ENCODE results near the gene NLE1.
A peak's percentile ranks its signal among the peaks of the same experiment; 100 is the strongest.
"Not testable (repeated sequence)": the region's sequence is repeated elsewhere in the genome, so short reads cannot be mapped to it uniquely, and the experiment has no call there.

The NLE1 gene

GRCh38 chr17:35141681-35142466, at the start of gene NLE1:
TSS of gene NLE1 (minus strand) at chr17:35142303. CDS start at chr17:35142275, 28 bp downstream.
- DNase-seq (ENCODE audit: low read depth in 2 of 3, low spot score in 1 of 3): peak; percentile 81 to 94 (median 83)

DNA sequence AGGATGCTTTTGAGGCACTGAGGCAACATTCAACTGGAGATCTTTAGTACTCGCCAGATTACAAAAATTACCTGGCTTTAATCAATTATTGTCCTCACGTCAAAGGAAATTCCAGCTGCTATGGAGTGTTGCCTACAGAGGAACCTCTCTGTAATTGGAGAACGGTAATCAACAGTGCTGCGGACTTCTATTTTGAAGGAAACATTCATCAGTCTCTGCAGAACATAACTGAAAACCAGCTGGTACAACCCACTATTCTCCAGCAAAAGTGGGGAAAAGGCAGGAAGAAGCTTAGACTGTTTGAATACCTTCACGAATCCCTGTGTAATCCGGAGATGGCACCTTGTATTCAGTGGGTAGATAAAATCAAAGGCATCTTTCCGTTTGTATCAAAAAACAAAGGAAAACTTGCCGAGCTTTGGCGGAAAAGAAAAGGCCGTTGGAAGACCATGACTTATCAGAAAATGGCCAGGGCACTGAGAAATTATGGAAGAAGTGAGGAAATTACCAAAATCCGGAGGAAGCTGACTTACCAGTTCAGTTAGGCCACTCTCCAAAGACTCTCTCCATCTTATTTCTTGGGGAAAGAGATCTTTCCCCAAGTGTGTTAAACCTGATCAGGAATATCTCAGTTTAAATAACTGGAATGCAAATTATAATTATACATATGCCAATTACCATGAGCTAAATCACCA, 49.0 kb upstream of the NLE1 start:
- no peak for DNase-seq (ENCODE audit: low read depth in 2 of 3, low spot score in 1 of 3)

GRCh38 chr17:35189291-35189690, 47.2 kb upstream of the NLE1 start:
- no peak for DNase-seq (ENCODE audit: low read depth in 2 of 3, low spot score in 1 of 3)

- no peak for DNase-seq (ENCODE audit: low read depth in 2 of 3, low spot score in 1 of 3)
These were observed 46.0 kb upstream of the NLE1 start for GRCh38 chr17:35188111-35188510.

GRCh38 chr17:35187481-35187880, 45.4 kb upstream of the NLE1 start:
- DNase-seq (ENCODE audit: low read depth in 2 of 3, low spot score in 1 of 3): no peak

- no peak for DNase-seq (ENCODE audit: low read depth in 2 of 3, low spot score in 1 of 3)
These were observed 43.7 kb upstream of the NLE1 start for GRCh38 chr17:35185849-35186248.

DNA sequence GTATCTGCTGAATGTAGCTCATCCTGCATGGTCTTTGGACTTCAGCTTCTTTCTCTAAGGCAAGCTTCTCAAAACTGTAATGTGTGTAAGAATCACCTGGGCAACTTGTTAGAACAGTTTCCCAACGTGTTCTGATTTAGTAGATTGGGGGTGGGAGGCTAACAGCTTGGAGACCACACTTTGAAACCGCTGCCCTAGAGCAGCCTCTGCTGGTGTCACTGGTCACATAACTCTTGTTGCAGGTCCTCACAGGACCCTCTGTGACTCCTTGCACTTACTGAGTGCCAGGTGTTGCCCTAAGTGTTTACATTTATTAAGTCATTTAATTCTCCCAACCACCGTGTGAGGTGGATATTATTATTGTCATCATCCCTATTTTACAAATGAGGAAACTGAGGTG, 42.2 kb upstream of the NLE1 start:
- no peak for DNase-seq (ENCODE audit: low read depth in 2 of 3, low spot score in 1 of 3)

GRCh38 chr17:35183332-35183731, 41.2 kb upstream of the NLE1 start:
- DNase-seq (ENCODE audit: low read depth in 2 of 3, low spot score in 1 of 3): no peak

DNA sequence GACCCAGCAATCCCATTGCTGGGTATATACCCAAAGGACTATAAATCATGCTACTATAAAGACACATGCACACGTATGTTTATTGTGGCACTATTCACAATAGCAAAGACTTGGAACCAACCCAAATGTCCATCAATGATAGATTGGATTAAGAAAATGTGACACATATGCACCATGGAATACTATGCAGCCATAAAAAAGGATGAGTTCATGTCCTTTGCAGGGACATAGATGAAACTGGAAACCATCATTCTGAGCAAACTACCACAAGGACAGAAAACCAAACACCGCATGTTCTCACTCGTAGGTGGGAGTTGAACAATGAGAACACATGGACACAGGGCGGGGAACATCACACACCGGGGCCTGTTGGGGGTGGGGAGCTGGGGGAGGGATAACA, 37.3 kb upstream of the NLE1 start:
- not testable (repeated sequence) for DNase-seq (ENCODE audit: low read depth in 2 of 3, low spot score in 1 of 3)

- DNase-seq (ENCODE audit: low read depth in 2 of 3, low spot score in 1 of 3): no peak
These were observed 34.8 kb upstream of the NLE1 start for GRCh38 chr17:35176897-35177296.

DNA sequence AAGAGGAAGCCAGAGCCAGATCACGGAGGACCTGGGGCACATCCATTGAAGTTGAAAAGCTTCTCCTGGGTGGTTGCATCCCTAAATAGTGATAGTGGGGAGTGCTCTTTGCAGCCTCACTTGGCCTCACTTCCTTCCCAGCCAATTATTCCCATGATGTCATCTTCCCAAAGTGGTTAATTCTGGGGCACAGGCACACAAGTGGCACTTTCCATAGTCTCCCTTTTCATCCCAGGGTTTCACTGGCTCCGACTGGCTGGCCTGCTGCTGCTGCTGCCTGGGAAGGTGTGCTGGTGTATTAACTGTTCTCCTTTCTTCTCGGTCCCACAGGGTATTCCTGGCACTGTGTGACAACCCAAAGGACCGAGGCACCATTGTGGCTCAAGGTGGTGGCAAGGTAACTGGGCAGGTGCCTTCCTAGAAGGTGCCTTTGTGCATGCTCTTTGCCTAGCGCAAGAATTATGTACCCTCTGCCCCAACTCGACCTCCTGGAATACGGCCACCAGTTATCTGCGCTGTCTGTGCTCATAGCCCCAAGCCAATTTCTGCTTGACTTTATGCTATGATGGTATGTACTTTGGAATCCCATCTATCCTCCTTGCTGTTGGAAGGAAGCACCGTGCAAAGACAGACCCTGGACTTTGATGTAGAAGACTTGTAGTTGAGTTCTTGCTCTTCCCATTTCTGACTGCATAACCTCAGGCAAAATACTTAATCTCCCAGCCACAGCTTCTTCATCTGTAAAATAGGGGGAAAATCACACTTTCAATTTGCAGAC, 33.7 kb upstream of the NLE1 start:
- no peak for DNase-seq (ENCODE audit: low read depth in 2 of 3, low spot score in 1 of 3)

GRCh38 chr17:35174835-35175334, 32.8 kb upstream of the NLE1 start:
- no peak for DNase-seq (ENCODE audit: low read depth in 2 of 3, low spot score in 1 of 3)

DNA sequence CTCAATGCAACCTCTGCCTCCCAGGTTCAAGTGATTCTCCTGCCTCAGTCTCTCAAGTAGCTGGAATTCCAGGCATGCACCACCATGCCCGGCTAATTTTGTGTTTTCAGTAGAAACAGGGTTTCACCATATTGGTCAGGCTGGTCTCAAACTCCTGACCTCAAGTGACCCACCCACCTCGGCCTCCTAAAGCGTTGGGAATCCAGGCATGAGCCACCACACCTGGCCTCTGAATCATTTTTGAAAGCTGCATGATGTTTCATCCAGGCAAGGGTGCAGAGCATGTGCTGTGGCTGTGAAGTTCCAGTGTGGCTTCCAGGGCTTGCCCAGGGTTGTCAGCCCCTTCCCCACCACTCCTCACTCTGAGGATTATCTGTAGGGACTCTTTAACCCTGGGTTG, 30.2 kb upstream of the NLE1 start:
- DNase-seq (ENCODE audit: low read depth in 2 of 3, low spot score in 1 of 3): not testable (repeated sequence)

DNA sequence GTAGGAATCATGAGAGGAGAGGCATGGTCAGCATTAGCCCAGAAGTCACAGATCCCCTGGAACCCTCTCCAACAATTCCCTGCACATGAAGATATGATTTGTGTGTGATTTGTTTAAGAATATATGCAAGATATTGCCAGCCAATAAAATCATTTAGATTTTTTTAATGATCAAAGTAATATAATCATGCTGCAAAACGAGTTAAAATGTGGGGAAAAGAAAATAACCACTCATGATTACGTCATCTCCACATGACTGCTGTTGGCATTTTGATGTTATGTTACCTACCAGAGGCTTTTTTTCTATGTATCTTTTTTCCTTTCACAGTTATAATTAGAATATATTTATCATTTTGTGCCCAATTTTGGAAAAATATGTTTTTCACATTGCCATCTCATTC, 29.7 kb upstream of the NLE1 start:
- no peak for DNase-seq (ENCODE audit: low read depth in 2 of 3, low spot score in 1 of 3)

- DNase-seq (ENCODE audit: low read depth in 2 of 3, low spot score in 1 of 3): no peak
These were observed 29.1 kb upstream of the NLE1 start for GRCh38 chr17:35170968-35171771.

DNA sequence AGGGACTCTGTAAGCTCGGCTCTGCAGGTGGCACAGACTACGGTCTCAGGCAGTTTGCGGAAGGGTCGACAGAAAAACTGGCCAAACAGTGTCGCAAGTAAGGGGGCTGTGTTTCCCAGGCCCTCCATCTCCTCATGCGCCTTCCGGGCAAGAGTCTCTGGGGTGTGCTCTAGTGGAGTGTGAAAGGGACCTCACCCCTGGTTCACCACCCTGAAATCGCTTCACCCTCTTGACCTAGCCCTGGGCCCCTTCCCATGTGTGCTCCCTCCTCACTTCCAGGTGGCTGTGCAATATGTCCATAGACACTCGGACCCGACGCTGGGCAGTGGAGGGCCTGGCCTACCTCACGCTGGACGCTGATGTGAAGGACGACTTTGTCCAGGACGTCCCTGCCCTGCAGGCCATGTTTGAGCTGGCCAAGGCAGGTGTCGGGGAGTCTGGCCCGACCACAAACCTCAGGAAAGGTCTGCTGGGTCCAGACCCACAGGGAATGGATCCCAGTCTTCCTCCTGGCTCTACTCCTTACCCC, 27.8 kb upstream of the NLE1 start:
- no peak for DNase-seq (ENCODE audit: low read depth in 2 of 3, low spot score in 1 of 3)

DNA sequence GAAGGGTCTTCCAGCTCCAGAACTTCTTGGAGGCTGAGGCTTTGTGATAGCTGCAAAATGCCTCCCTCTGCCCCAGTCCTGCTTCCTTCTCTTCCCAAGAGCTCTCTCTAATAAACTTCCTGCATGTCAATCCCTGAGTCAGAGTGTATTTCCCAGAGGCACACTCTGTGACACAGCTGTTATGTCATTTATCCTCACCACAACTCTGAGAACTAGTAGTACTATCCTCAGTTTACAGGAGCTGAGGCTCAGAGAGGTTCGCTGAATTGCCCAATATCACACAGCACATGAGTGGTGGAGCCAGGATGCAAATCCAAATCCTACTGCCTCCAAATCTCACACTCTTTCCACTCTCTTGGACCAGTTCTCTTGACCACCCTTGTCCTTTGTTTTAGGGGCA, 25.6 kb upstream of the NLE1 start:
- DNase-seq (ENCODE audit: low read depth in 2 of 3, low spot score in 1 of 3): no peak

DNA sequence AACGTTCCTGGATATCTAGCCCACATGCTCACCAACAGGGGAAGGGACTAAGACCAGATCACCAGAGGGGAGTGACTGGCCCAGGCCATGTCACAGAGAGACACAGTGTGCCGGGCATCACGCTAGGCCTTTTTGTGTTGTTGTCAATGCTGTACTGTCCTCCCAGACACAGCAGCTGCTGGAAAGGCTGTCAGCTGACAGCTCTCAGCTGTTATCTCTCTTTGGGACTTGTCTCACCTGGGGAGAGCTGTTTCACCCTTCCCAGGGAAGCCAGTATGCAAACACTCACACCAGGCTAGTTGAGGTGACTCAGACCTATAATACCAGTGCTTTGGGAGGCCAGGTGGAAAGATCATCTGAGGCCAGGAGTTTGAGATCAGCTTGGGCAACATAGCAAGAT, 24.9 kb upstream of the NLE1 start:
- DNase-seq (ENCODE audit: low read depth in 2 of 3, low spot score in 1 of 3): no peak

GRCh38 chr17:35166526-35166925, 24.4 kb upstream of the NLE1 start:
- no peak for DNase-seq (ENCODE audit: low read depth in 2 of 3, low spot score in 1 of 3)

GRCh38 chr17:35164716-35165115, 22.6 kb upstream of the NLE1 start:
- DNase-seq (ENCODE audit: low read depth in 2 of 3, low spot score in 1 of 3): no peak

- DNase-seq (ENCODE audit: low read depth in 2 of 3, low spot score in 1 of 3): no peak
These were observed 21.8 kb upstream of the NLE1 start for GRCh38 chr17:35163886-35164285.

Measured in stimulated activated CD4-positive, alpha-beta T cell treated with anti-CD3 and anti-CD28 coated beads, Interleukin-12 subunit alpha, Interleukin-12 subunit beta, amount 100 ng/mL, for 48 hours (primary cell).